Body of pancreas (tissue), 4 donors: Measurements from ENCODE around the gene PDE11A. TPM values are rescaled to one million over a fixed set of nuclear protein-coding genes. Genes with fewer than 3 reads are reported as not detected.

ENCODE experiments used
- ATAC-seq: fragments of 150-250 bp; one replicate; pipeline ENCODE4 v1.9.1; 2016
- DNase-seq, 4 donors: peaks; one replicate each; pipeline ENCODE4 v3.0.0-alpha.2; 2019
- H3K27ac ChIP-seq, 4 donors: fragments of 200-600 bp; sonication (generic); 1 replicate in 3 of 4; 2 replicates in 1 of 4; pipeline versions ENCODE4 v1.5.1 to v1.6.1; 2016 to 2019; ENCODE audit warnings: mild to moderate bottlenecking in 1 of 4, mixed read lengths in 1 of 4, moderate library complexity in 1 of 4
- H3K27me3 ChIP-seq, 2 donors: fragments of 200-600 bp; sonication (generic); one replicate each; pipeline ENCODE4 v1.6.0; 2016; ENCODE audit warnings: mild to moderate bottlenecking in 1 of 2
- H3K36me3 ChIP-seq, 2 donors: fragments of 200-600 bp; sonication (generic); replicated peaks in 1 of 2; 2 replicates each; pipeline ENCODE4 v1.5.1; 2016; ENCODE audit warnings: low read depth in 2 of 2; ENCODE audit not compliant: insufficient read depth in 1 of 2
- H3K4me1 ChIP-seq: fragments of 200-600 bp; sonication (generic); one replicate; pipeline ENCODE4 v1.6.0; 2016
- H3K4me3 ChIP-seq, 2 donors: fragments of 200-600 bp; sonication (generic); 1 replicate in 1 of 2; 2 replicates in 1 of 2; pipeline ENCODE4 v1.5.1; 2016 to 2019
- H3K9me3 ChIP-seq, 3 donors: fragments of 200-600 bp; sonication (generic); 1 replicate in 2 of 3; 2 replicates in 1 of 3; pipeline ENCODE4 v1.5.1; 2016
- CTCF ChIP-seq, 7 experiments: fragments of 450-650 bp in 4 of 7; fragments of 200-600 bp in 3 of 7; sonication (generic) in 3 of 7; IDR thresholded peaks; one replicate each; pipeline ENCODE4 v1.5.1; 2016 to 2019; ENCODE audit warnings: antibody characterized with exemption in 7 of 7
- POLR2A ChIP-seq, 3 donors: fragments of 450-650 bp; IDR thresholded peaks; one replicate each; pipeline ENCODE4 v1.6.1; 2016; ENCODE audit warnings: antibody characterized with exemption in 3 of 3, mild to moderate bottlenecking in 2 of 3
- WGBS, 2 donors: methylation state at CpG; one replicate each; pipeline ENCODE4 v1.1.5; 2017; 5-methylcytosine and 5-hydroxymethylcytosine counted together
- intact Hi-C: fragments of 100-400 bp; cut with DNase I; formaldehyde crosslinking; loops from one replicate; pipeline ENCODE4 v1.15.1; 2023
- total RNA-seq, 2 donors: library from RNA; depleted of rRNA; stranded (reverse); fragments of >200 nt; gene quantifications; one replicate each; pipeline ENCODE4 v1.1.0, GENCODE V29; 2016

PDE11A gene
- total RNA-seq, 2 donors from 2014 or later, result 2.6 to 4.0 TPM

- 90 to 91% methylated on average over 2 of the region's 2 CpGs for WGBS, 2 donors
- H3K9me3 ChIP-seq, result no peaks in the 10 kb centered on the region
- intact Hi-C loops, result no loop called here
Observed at GRCh38 chr2:177812713-177813396, 259.7 kb downstream of the PDE11A start.

GRCh38 chr2:177810906-177811305 is 261.7 kb downstream of the PDE11A start:
- H3K27me3 ChIP-seq, result no peaks in the 10 kb centered on the region
- DNase-seq (no peak), ATAC-seq (no peak)
- no peaks in the 10 kb centered on the region for H3K36me3 ChIP-seq
- TF ChIP-seq POLR2A (IDR thresholded peaks at IDR 0.05), result no peak
- no peak for TF ChIP-seq CTCF (IDR thresholded peaks at IDR 0.05)
- no peaks in the 10 kb centered on the region for H3K4me1 ChIP-seq
- no peaks in the 10 kb centered on the region for H3K9me3 ChIP-seq
- no peak overlapping the region for H3K27ac ChIP-seq
- H3K4me3 ChIP-seq, result no peak overlapping the region
- intact Hi-C loops, result no loop called here

More at GRCh38 chr2:177812713-177813396, 259.7 kb downstream of the PDE11A start:
- Histone ChIP-seq H3K4me1 (no peaks in the 10 kb centered on the region), H3K4me3 (no peak overlapping the region), H3K27me3 (no peaks in the 10 kb centered on the region), H3K36me3 (no peaks in the 10 kb centered on the region), H3K27ac (no peak overlapping the region)
- ATAC-seq, result no peak
- TF ChIP-seq CTCF (IDR thresholded peaks at IDR 0.05), result no peak
- no peak for TF ChIP-seq POLR2A (IDR thresholded peaks at IDR 0.05)
- no peak for DNase-seq

DNA sequence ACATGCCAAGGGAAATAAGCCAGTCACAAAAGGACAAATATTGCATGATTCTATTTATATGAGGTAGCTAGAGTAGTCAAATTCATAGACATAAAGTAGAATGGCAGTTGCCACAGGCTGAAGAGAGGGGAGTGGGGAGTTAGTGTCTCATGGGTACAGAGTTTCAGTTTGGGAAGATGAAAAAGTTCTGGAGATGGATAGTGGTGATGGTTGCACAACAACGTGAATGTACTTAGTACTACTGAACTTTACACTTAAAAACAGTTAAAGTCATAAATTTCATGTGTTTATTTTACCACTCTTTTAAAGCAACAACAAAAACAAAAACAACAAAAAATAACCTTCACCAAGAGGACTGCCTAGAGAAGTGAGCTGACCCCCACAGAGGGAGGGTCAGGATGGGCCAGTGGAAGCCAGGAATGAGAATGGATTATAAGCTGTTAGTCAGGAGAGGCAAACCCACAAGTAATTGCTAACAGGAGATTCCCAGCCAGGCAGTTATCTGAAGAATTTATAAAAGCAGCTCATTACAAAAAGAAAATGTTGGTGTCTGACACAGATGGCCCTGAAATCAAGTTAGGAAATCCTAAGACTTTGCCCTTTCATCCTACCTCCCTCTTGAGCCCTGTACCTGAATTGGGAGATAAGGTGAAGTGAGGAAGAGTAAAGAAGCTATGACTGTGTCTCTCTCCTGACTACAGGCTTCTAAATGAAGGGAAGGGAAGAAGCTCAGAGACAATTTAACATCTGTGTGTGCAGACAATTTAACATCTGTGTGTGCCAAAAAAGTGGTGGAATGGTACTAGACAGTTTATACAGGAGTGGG is 263.4 kb downstream of the PDE11A start:
- intact Hi-C loops, result no loop called here
- 89 to 93% methylated on average over 1 of the region's 1 CpG for WGBS, 2 donors
- no peak for TF ChIP-seq CTCF (IDR thresholded peaks at IDR 0.05)
- TF ChIP-seq POLR2A (IDR thresholded peaks at IDR 0.05), result no peak
- Histone ChIP-seq H3K4me1 (no peaks in the 10 kb centered on the region), H3K4me3 (no peak overlapping the region), H3K27me3 (no peaks in the 10 kb centered on the region), H3K27ac (no peak overlapping the region), H3K36me3 (no peaks in the 10 kb centered on the region), H3K9me3 (no peaks in the 10 kb centered on the region)
- no peak for ATAC-seq
- no peak for DNase-seq

DNA sequence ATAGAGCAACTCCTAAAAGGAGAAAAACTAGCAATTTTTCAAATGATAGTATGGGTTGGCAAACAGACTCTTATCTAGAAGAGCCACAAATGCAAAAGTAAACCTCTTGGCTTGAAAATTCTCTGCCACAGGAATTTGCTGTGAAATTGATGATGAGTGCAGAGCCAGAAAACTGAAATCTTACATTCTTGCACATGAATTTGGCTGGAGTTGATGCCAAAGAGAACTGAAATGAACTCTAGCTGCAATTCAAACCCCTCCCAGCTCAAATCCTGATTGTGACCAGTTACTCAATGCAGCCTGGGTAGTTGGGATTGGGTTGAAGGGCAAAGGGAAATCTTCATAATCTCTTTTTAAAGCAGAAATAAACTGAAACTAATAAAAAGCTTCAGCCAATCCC is 266.6 kb downstream of the PDE11A start:
- TF ChIP-seq CTCF (IDR thresholded peaks at IDR 0.05) (no peak), POLR2A (IDR thresholded peaks at IDR 0.05) (no peak)
- Histone ChIP-seq H3K36me3 (no peaks in the 10 kb centered on the region), H3K27ac (no peak overlapping the region), H3K4me1 (no peaks in the 10 kb centered on the region), H3K9me3 (no peaks in the 10 kb centered on the region), H3K27me3 (no peaks in the 10 kb centered on the region), H3K4me3 (no peak overlapping the region)
- DNase-seq, result no peak
- intact Hi-C loops, result no loop called here
- ATAC-seq, result no peak
